ENCODE data around the gene DUS4L.
A peak's percentile ranks its signal among the peaks of the same experiment; 100 is the strongest.

Gene DUS4L

DNA sequence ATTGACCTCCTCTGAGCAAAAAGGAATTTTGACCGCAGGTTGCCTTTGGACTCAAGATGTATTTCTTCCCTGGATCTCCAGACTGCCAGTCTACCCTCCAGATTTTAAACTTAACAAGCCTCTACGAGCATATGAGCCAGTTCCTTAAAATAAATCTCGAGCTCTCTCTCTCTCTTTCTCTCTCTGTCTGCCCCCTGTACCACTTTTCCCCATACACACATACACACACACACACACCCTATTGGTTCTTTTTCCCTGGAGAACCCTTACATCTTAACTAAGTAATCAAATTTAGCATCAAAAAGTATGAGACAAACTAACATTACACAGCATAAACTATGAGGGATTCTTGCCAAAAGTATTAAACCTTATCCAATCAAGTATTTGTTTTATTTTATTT, 27.6 kb downstream of the DUS4L start:
- WGBS (ENCODE audit: insufficient coverage) = 92% methylated on average over 3 of the region's 3 CpGs
- no peak for DNase-seq
- Histone ChIP-seq H3K4me3 (ENCODE audit: control insufficient read depth in 1 of 7, extremely low read depth in 1 of 7, insufficient read depth in 4 of 7, low read depth in 2 of 7, low read length in 6 of 7) (no peak overlapping the region), H3K27me3 (replicated peaks in 2 of 5; ENCODE audit: control insufficient read depth in 4 of 5, insufficient read depth in 5 of 5, low read length in 4 of 5) (no peaks in the 10 kb centered on the region), H3K36me3 (ENCODE audit: control insufficient read depth in 4 of 4, insufficient read depth in 4 of 4, low read length in 3 of 4) (peaks cover 6 to 17% (median 15%) of the 10 kb centered on the region in 4 experiments), H3K4me1 (ENCODE audit: control extremely low read depth in 1 of 4, control insufficient read depth in 4 of 4, insufficient read depth in 4 of 4, low read length in 3 of 4) (no peaks in the 10 kb centered on the region), H3K9me3 (ENCODE audit: control extremely low read depth in 1 of 5, control insufficient read depth in 4 of 5, insufficient read depth in 2 of 5, low read depth in 1 of 5, low read length in 4 of 5) (no peaks in the 10 kb centered on the region), H3K27ac (ENCODE audit: insufficient read depth in 1 of 2, low read depth in 1 of 2, low read length in 2 of 2, poor library complexity in 1 of 2, severe bottlenecking in 2 of 2) (no peak overlapping the region)
- POLR2A ChIA-PET = no interaction called here
- CTCF ChIA-PET = no interaction called here

DNA sequence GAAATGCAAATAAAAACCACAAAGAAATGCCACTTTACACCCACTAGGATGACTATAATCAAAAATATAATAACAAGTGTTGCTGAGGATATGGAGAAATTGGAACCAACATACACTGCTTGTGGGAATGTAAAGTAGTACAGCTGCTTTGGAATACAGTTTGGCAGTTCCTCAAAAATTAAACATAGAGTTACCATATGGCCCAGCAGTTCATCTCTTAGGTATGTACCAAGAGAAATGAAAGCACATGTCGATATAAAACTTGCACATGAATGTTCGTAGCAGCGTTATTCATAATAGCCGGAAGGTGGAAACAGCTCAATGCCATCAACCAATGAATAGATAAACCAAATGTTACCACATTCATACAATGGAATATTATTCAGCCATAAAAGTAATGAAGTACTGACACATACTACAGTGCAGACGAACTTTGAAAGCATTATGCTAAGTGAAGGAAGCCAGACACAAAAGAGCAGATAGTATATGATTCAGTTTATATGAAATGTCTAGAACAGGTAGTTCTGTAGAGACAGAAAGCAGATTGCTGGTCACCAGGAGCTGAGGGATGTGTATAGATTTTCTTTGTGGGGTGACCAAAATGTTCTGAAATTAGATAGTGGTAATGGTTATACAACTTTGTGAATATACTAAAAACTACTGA, 28.7 kb downstream of the DUS4L start:
- Histone ChIP-seq H3K9me3 (ENCODE audit: control extremely low read depth in 1 of 5, control insufficient read depth in 4 of 5, insufficient read depth in 2 of 5, low read depth in 1 of 5, low read length in 4 of 5) (no peaks in the 10 kb centered on the region), H3K27me3 (replicated peaks in 2 of 5; ENCODE audit: control insufficient read depth in 4 of 5, insufficient read depth in 5 of 5, low read length in 4 of 5) (no peaks in the 10 kb centered on the region), H3K4me3 (ENCODE audit: control insufficient read depth in 1 of 7, extremely low read depth in 1 of 7, insufficient read depth in 4 of 7, low read depth in 2 of 7, low read length in 6 of 7) (no peak overlapping the region), H3K27ac (ENCODE audit: insufficient read depth in 1 of 2, low read depth in 1 of 2, low read length in 2 of 2, poor library complexity in 1 of 2, severe bottlenecking in 2 of 2) (no peak overlapping the region), H3K36me3 (ENCODE audit: control insufficient read depth in 4 of 4, insufficient read depth in 4 of 4, low read length in 3 of 4) (peaks cover 4 to 20% (median 18%) of the 10 kb centered on the region in 4 experiments), H3K4me1 (ENCODE audit: control extremely low read depth in 1 of 4, control insufficient read depth in 4 of 4, insufficient read depth in 4 of 4, low read length in 3 of 4) (no peaks in the 10 kb centered on the region)
- CTCF ChIA-PET = no interaction called here
- no peak for DNase-seq
- WGBS (ENCODE audit: insufficient coverage) = 100% methylated on average over 5 of the region's 5 CpGs
- POLR2A ChIA-PET = no interaction called here

DNA sequence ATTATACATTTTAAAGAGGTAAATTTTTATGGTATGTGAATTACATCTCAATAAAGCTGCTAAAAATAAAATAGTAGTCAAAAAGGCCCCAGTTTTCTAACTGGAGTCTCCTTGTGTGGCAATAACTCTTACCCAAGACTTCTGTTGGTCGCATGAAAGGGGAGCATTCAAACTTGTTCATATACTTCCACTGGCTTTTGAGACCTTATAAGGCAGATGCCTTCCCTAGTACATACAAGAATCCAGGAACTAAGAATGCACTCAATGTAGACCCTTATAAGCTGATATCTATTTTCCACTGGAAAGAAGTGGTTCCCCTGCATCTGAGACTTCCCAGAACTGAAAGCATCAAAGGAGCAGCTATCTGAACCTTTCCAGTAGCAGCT, 29.2 kb downstream of the DUS4L start:
- Histone ChIP-seq H3K27ac (ENCODE audit: insufficient read depth in 1 of 2, low read depth in 1 of 2, low read length in 2 of 2, poor library complexity in 1 of 2, severe bottlenecking in 2 of 2) (peak overlapping the region in 1 of 2 experiments; percentile 1), H3K4me3 (ENCODE audit: control insufficient read depth in 1 of 7, extremely low read depth in 1 of 7, insufficient read depth in 4 of 7, low read depth in 2 of 7, low read length in 6 of 7) (no peak overlapping the region), H3K36me3 (ENCODE audit: control insufficient read depth in 4 of 4, insufficient read depth in 4 of 4, low read length in 3 of 4) (peaks cover 4 to 20% (median 20%) of the 10 kb centered on the region in 4 experiments), H3K4me1 (ENCODE audit: control extremely low read depth in 1 of 4, control insufficient read depth in 4 of 4, insufficient read depth in 4 of 4, low read length in 3 of 4) (no peaks in the 10 kb centered on the region), H3K27me3 (replicated peaks in 2 of 5; ENCODE audit: control insufficient read depth in 4 of 5, insufficient read depth in 5 of 5, low read length in 4 of 5) (no peaks in the 10 kb centered on the region), H3K9me3 (ENCODE audit: control extremely low read depth in 1 of 5, control insufficient read depth in 4 of 5, insufficient read depth in 2 of 5, low read depth in 1 of 5, low read length in 4 of 5) (no peaks in the 10 kb centered on the region)
- ChIA-PET CTCF (no interaction called here), POLR2A (no interaction called here)
- WGBS (ENCODE audit: insufficient coverage) = 100% methylated on average over 1 of the region's 1 CpG
- no peak for DNase-seq

DNA sequence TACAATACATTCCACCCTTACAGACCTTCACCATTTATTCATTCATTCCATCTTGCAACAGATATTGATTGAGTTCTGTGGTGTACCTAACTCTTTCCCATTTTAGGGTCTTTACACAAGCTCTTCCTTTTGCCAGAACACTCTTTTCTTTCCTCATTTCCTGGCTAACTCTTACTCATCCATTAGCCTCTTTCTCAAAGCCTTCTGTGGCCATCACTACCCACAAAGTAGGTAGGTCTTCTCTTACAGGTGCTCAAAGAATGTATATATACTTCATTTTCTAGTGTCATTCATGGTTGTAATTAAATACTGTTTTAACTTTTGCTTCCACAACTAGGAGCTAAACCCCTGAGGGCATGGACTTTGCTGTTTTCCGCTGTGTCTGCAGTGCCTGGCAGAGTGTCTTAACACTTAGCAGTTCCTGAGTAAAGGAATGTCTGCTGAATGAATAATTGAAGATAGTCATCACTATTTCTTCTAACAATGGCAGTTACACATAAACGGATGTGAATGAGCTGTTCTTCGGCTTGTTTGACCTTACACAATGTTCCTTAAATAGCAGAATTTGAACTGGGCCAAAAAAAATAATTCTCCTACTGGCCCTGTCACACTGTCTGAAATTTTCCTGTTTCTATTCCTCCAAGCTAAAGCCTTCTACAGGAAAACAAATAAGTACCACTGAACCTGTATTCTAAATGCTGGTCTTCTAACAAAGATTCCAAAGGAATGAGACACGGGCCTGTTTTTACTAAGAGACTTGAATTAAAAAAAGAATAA, 31.4 kb downstream of the DUS4L start:
- 96% methylated on average over 2 of the region's 4 CpGs for WGBS (ENCODE audit: insufficient coverage)
- POLR2A ChIA-PET = no interaction called here

DNA sequence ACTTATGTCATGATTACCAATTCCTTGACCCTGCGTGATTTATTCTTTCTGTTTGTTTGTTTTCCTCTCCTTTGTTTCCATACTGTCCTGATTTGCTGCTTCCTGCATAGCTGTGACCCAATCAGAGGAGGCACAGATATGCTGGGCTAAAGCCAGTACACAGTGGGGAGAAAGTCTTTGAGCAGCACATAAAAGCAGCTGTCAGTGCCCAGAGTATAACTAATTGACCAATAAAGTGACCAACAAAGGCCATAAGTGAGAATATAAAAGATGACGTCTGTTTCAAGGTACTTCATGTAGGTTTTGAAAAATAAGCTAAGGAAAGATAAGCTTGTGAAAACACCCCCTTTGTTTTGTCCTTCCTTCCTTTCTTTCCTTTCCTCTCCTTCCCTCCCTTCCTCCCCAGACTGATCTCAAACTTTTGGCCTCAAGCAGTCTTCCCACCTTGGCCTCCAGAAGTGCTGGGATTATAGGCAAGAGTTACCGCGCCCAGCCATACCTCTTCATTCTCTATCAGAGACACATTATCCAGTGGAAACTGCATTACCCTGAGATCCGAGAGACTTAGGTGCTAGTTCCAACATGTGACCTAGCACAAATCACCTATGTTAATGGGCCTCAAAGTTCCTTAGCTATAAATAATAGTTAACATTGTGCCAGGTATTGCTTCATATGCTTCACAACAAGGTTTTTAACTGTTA, 33.3 kb downstream of the DUS4L start:
- Histone ChIP-seq H3K4me1 (ENCODE audit: control extremely low read depth in 1 of 4, control insufficient read depth in 4 of 4, insufficient read depth in 4 of 4, low read length in 3 of 4) (no peaks in the 10 kb centered on the region), H3K27ac (ENCODE audit: insufficient read depth in 1 of 2, low read depth in 1 of 2, low read length in 2 of 2, poor library complexity in 1 of 2, severe bottlenecking in 2 of 2) (no peak overlapping the region), H3K9me3 (ENCODE audit: control extremely low read depth in 1 of 5, control insufficient read depth in 4 of 5, insufficient read depth in 2 of 5, low read depth in 1 of 5, low read length in 4 of 5) (no peaks in the 10 kb centered on the region), H3K27me3 (replicated peaks in 2 of 5; ENCODE audit: control insufficient read depth in 4 of 5, insufficient read depth in 5 of 5, low read length in 4 of 5) (no peaks in the 10 kb centered on the region), H3K4me3 (ENCODE audit: control insufficient read depth in 1 of 7, extremely low read depth in 1 of 7, insufficient read depth in 4 of 7, low read depth in 2 of 7, low read length in 6 of 7) (no peak overlapping the region), H3K36me3 (ENCODE audit: control insufficient read depth in 4 of 4, insufficient read depth in 4 of 4, low read length in 3 of 4) (peaks cover 5 to 31% (median 19%) of the 10 kb centered on the region in 4 experiments)
- POLR2A ChIA-PET = no interaction called here
- CTCF ChIA-PET = interaction anchor here (1.0 to 1.8 kb wide), 4 partner anchors 10 to 38 kb away, joined by 3 to 4 read pairs (median 4); no protein-coding TSS in a partner anchor
- WGBS (ENCODE audit: insufficient coverage) = 95% methylated on average over 4 of the region's 5 CpGs
- no peak for DNase-seq

More for the DNA sequence above, 31.4 kb downstream of the DUS4L start:
- CTCF ChIA-PET = interaction anchor here (0.6 to 1.1 kb wide), 2 partner anchors 16 to 25 kb away, joined by 3 read pairs; no protein-coding TSS in a partner anchor
- DNase-seq = no peak
- Histone ChIP-seq H3K36me3 (ENCODE audit: control insufficient read depth in 4 of 4, insufficient read depth in 4 of 4, low read length in 3 of 4) (peaks cover 4 to 22% (median 15%) of the 10 kb centered on the region in 4 experiments), H3K27me3 (replicated peaks in 2 of 5; ENCODE audit: control insufficient read depth in 4 of 5, insufficient read depth in 5 of 5, low read length in 4 of 5) (no peaks in the 10 kb centered on the region), H3K4me3 (ENCODE audit: control insufficient read depth in 1 of 7, extremely low read depth in 1 of 7, insufficient read depth in 4 of 7, low read depth in 2 of 7, low read length in 6 of 7) (no peak overlapping the region), H3K27ac (ENCODE audit: insufficient read depth in 1 of 2, low read depth in 1 of 2, low read length in 2 of 2, poor library complexity in 1 of 2, severe bottlenecking in 2 of 2) (no peak overlapping the region), H3K9me3 (ENCODE audit: control extremely low read depth in 1 of 5, control insufficient read depth in 4 of 5, insufficient read depth in 2 of 5, low read depth in 1 of 5, low read length in 4 of 5) (no peaks in the 10 kb centered on the region), H3K4me1 (ENCODE audit: control extremely low read depth in 1 of 4, control insufficient read depth in 4 of 4, insufficient read depth in 4 of 4, low read length in 3 of 4) (no peaks in the 10 kb centered on the region)

DNA sequence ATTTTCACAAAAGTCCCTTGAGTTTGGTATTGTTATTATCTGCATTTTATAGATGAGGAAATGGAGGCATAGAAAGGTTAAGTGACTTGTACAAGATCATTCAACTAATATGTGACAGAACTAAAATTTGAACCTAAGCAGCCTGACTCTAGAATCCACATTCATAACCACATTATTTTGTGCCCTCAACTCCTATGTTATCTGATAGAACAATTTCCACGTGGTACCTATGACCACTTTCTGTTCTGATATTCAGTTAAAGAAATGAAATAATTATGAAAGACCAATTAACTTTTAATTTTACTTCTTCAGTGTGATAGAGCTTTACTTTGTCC, 33.8 kb downstream of the DUS4L start:
- no peaks in the 10 kb centered on the region for H3K27me3 ChIP-seq (replicated peaks in 2 of 5; ENCODE audit: control insufficient read depth in 4 of 5, insufficient read depth in 5 of 5, low read length in 4 of 5)
- no peak for DNase-seq
- no peak overlapping the region for H3K27ac ChIP-seq (ENCODE audit: insufficient read depth in 1 of 2, low read depth in 1 of 2, low read length in 2 of 2, poor library complexity in 1 of 2, severe bottlenecking in 2 of 2)
- WGBS (ENCODE audit: insufficient coverage) = no CpG with 5 or more reads among the region's 1 CpG
- H3K4me1 ChIP-seq (ENCODE audit: control extremely low read depth in 1 of 4, control insufficient read depth in 4 of 4, insufficient read depth in 4 of 4, low read length in 3 of 4) = no peaks in the 10 kb centered on the region
- H3K9me3 ChIP-seq (ENCODE audit: control extremely low read depth in 1 of 5, control insufficient read depth in 4 of 5, insufficient read depth in 2 of 5, low read depth in 1 of 5, low read length in 4 of 5) = no peaks in the 10 kb centered on the region
- peaks cover 6 to 31% (median 19%) of the 10 kb centered on the region in 4 experiments for H3K36me3 ChIP-seq (ENCODE audit: control insufficient read depth in 4 of 4, insufficient read depth in 4 of 4, low read length in 3 of 4)
- ChIA-PET CTCF (interaction anchor here (1.0 to 1.8 kb wide), 4 partner anchors 9 to 37 kb away, joined by 3 to 4 read pairs (median 4); no protein-coding TSS in a partner anchor), POLR2A (no interaction called here)
- H3K4me3 ChIP-seq (ENCODE audit: control insufficient read depth in 1 of 7, extremely low read depth in 1 of 7, insufficient read depth in 4 of 7, low read depth in 2 of 7, low read length in 6 of 7) = no peak overlapping the region

DNA sequence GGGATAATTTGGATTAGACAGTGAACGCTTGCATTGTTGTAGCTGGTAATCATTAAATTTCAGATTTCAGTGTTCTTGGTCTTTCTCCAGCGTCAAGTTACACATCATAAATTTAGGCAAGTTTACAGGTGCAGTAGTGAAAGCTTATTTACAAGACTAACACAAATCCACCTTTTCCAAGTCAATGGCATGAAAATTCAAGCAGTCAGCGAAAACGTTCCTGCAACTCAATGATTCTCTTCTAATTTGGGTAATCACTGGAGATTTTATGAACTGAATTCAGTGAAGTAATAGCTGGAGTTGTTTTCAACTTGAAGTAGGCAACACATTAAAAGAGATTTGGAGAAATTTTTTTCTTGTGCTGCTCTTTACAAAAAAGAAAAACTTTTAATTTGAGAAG, 34.2 kb downstream of the DUS4L start:
- no peaks in the 10 kb centered on the region for H3K9me3 ChIP-seq (ENCODE audit: control extremely low read depth in 1 of 5, control insufficient read depth in 4 of 5, insufficient read depth in 2 of 5, low read depth in 1 of 5, low read length in 4 of 5)
- H3K27ac ChIP-seq (ENCODE audit: insufficient read depth in 1 of 2, low read depth in 1 of 2, low read length in 2 of 2, poor library complexity in 1 of 2, severe bottlenecking in 2 of 2) = no peak overlapping the region
- 100% methylated on average over 4 of the region's 4 CpGs for WGBS (ENCODE audit: insufficient coverage)
- no peak for DNase-seq
- CTCF ChIA-PET = interaction anchor here (1.0 to 1.8 kb wide), 4 partner anchors 9 to 37 kb away, joined by 3 to 4 read pairs (median 4); no protein-coding TSS in a partner anchor
- H3K4me1 ChIP-seq (ENCODE audit: control extremely low read depth in 1 of 4, control insufficient read depth in 4 of 4, insufficient read depth in 4 of 4, low read length in 3 of 4) = no peaks in the 10 kb centered on the region
- peaks cover 8 to 31% (median 19%) of the 10 kb centered on the region in 4 experiments for H3K36me3 ChIP-seq (ENCODE audit: control insufficient read depth in 4 of 4, insufficient read depth in 4 of 4, low read length in 3 of 4)
- H3K27me3 ChIP-seq (replicated peaks in 2 of 5; ENCODE audit: control insufficient read depth in 4 of 5, insufficient read depth in 5 of 5, low read length in 4 of 5) = no peaks in the 10 kb centered on the region
- POLR2A ChIA-PET = no interaction called here
- H3K4me3 ChIP-seq (ENCODE audit: control insufficient read depth in 1 of 7, extremely low read depth in 1 of 7, insufficient read depth in 4 of 7, low read depth in 2 of 7, low read length in 6 of 7) = no peak overlapping the region

All from common myeloid progenitor, CD34-positive (primary cell).